ENCODE data around the gene PDE4D.
"Not testable (repeated sequence)": the region's sequence is repeated elsewhere in the genome, so short reads cannot be mapped to it uniquely, and the experiment has no call there.

The PDE4D gene

GRCh38 chr5:58998544-58998943, 895.0 kb downstream of the PDE4D start:
- Histone ChIP-seq H3K9me3 (no peaks in the 10 kb centered on the region), H3K36me3 (no peaks in the 10 kb centered on the region), H3K4me3 (no peak overlapping the region), H3K4me1 (peaks cover 0 to 28% (median 0%) of the 10 kb centered on the region in 4 donors), H3K27me3 (no peaks in the 10 kb centered on the region), H3K27ac (no peak overlapping the region)
- no peak for TF ChIP-seq CTCF (IDR thresholded peaks at IDR 0.05)
- DNase-seq = no peak
- intact Hi-C loops (cut with DNase I; ENCODE audit: low total_unique reads) = no loop called here

DNA sequence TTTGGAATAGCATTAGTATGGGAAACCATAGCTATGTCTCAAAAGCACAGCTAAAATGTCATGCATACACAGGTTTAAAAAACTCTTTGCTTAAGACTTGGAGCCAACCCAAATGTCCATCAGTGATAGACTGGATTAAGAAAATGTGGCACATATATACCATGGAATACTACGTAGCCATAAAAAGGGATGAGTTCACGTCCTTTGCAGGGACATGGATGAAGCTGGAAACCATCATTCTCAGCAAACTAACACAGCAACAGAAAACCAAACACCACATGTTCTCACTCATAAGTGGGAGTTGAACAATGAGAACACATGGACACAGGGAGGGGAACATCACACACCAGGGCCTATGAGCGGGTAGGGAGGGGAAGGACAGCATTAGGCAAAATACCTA, 897.7 kb downstream of the PDE4D start:
- DNase-seq; H3K36me3 ChIP-seq; H3K27me3 ChIP-seq; H3K4me1 ChIP-seq; H3K4me3 ChIP-seq; H3K9me3 ChIP-seq; intact Hi-C loops (cut with DNase I; ENCODE audit: low total_unique reads); H3K27ac ChIP-seq: not testable (repeated sequence)

DNA sequence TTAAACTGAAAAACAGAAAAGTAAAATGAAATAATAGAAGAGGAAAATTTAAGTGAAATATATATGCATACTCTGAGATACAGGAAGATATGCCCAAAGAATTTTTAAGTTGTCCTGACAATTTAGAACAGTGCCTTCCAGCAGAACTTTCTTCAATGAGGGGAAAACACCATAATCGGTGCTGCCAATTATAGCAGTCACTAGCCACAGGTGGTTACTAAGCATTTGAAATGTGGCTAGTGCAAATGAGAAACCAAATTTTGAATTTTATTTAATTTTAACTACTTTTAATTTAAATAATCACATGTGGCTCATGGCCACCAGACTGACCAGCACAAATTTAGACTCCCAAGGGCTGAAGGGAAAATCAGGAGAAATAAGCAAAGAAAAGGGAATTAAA, 900.1 kb downstream of the PDE4D start:
- Histone ChIP-seq H3K27ac (no peak overlapping the region), H3K36me3 (peaks cover 8 to 19% (median 9%) of the 10 kb centered on the region in 3 donors), H3K9me3 (no peaks in the 10 kb centered on the region), H3K27me3 (no peaks in the 10 kb centered on the region), H3K4me1 (peaks cover 0 to 9% (median 0%) of the 10 kb centered on the region in 4 donors), H3K4me3 (no peak overlapping the region)
- no peak for DNase-seq
- no peak for TF ChIP-seq CTCF (IDR thresholded peaks at IDR 0.05)
- intact Hi-C loops (cut with DNase I; ENCODE audit: low total_unique reads) = no loop called here

DNA sequence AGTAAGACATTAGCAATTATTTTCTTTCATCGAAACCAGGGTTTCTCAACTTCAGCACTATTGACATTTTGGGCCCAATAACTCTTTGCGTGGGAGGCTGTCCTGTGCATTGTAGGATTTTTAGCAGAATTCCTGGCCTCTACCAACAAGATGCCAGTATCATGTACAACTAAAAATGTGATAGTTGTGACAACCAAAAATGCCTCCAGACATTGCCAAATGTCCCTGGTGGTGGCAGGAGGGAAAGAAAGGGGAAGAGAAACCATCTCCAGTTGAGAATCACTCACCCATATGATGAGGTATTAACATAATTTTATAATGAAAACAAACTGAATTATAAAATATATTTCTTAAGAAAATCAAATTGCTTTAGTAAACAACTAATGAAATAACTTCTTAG, 904.6 kb downstream of the PDE4D start:
- Histone ChIP-seq H3K9me3 (no peaks in the 10 kb centered on the region), H3K27me3 (no peaks in the 10 kb centered on the region), H3K4me3 (no peak overlapping the region), H3K36me3 (peaks cover 8 to 31% (median 12%) of the 10 kb centered on the region in 3 donors), H3K27ac (no peak overlapping the region), H3K4me1 (no peaks in the 10 kb centered on the region)
- no peak for DNase-seq
- intact Hi-C loops (cut with DNase I; ENCODE audit: low total_unique reads) = no loop called here
- no peak for TF ChIP-seq CTCF (IDR thresholded peaks at IDR 0.05)

- H3K36me3 ChIP-seq = peaks cover 8 to 35% (median 12%) of the 10 kb centered on the region in 3 donors
These were observed 906.3 kb downstream of the PDE4D start for GRCh38 chr5:58987193-58987592.

GRCh38 chr5:58986281-58986680, 907.2 kb downstream of the PDE4D start:
- intact Hi-C loops (cut with DNase I; ENCODE audit: low total_unique reads) = no loop called here
- Histone ChIP-seq H3K4me1 (no peaks in the 10 kb centered on the region), H3K9me3 (no peaks in the 10 kb centered on the region), H3K36me3 (peaks cover 8 to 35% (median 12%) of the 10 kb centered on the region in 3 donors), H3K4me3 (no peak overlapping the region), H3K27me3 (no peaks in the 10 kb centered on the region), H3K27ac (no peak overlapping the region)
- DNase-seq = no peak
- TF ChIP-seq CTCF (IDR thresholded peaks at IDR 0.05) = no peak

More at GRCh38 chr5:58987193-58987592, 906.3 kb downstream of the PDE4D start:
- Histone ChIP-seq H3K27ac (no peak overlapping the region), H3K27me3 (no peaks in the 10 kb centered on the region), H3K9me3 (no peaks in the 10 kb centered on the region), H3K4me3 (no peak overlapping the region), H3K4me1 (no peaks in the 10 kb centered on the region)
- no peak for TF ChIP-seq CTCF (IDR thresholded peaks at IDR 0.05)
- DNase-seq = no peak
- intact Hi-C loops (cut with DNase I; ENCODE audit: low total_unique reads) = no loop called here

Measured in tibial artery (tissue), 4 donors.